Ramos (cell line): Measurements from ENCODE around the gene CYP2W1.

Experiments used
- in situ Hi-C: fragments of 300-500 bp; cut with MboI; formaldehyde crosslinking; loops from one replicate; pipeline ENCODE4 v1.14.3; 2022; ENCODE audit warnings: low sequenced_read_pairs; ENCODE audit not compliant: unreplicated experiment

The CYP2W1 gene

DNA sequence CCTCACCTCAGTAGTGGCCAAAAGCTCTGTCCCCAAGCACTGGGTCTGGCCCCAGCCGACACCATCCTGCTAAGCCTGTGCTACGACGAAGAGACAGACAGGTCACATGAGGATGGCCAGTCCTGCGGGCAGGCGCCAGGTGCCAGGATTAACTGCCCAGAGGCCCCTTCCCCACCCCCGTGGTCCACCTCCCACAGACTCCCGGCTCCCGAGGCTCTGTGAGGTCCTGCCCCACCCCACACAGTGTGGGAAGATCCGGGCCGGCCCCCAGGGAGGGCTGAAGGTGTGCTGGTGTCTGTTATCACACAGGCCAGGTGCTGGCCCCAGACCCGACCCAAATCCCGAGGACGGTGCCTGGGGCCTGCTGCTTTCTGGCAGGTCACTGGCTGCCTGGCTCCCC, 27.2 kb downstream of the CYP2W1 start:
- in situ Hi-C loops, result no loop called here

DNA sequence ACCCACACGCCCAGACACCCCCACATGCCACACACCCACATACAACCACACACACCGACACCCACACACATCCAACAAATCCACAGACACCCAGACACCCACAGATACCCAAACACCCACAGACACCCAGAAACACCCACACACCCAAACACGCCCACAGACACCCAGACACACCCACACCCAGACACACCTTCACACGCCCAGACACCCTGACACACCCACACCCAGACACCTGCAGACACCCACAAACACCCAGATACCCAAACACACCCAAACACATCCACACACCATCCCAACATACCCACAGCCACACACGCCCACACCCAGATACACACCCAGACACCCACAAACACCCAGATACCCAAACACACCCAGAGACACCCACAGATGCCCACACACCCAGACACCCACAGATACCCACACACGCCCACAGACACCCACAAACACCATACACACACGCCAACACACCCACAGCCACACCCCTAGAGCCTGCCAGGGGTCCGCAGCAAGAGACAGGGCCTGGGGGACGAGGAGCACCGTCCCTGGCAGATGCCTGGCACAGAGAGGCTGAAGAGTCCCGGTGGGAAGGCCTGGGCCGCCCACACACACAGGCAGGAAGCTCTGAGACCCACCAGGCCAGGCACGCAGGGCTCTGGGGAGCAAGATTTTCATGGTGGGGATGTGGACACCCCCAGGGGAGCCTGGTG, 28.5 kb downstream of the CYP2W1 start:
- in situ Hi-C loops, result no loop called here

DNA sequence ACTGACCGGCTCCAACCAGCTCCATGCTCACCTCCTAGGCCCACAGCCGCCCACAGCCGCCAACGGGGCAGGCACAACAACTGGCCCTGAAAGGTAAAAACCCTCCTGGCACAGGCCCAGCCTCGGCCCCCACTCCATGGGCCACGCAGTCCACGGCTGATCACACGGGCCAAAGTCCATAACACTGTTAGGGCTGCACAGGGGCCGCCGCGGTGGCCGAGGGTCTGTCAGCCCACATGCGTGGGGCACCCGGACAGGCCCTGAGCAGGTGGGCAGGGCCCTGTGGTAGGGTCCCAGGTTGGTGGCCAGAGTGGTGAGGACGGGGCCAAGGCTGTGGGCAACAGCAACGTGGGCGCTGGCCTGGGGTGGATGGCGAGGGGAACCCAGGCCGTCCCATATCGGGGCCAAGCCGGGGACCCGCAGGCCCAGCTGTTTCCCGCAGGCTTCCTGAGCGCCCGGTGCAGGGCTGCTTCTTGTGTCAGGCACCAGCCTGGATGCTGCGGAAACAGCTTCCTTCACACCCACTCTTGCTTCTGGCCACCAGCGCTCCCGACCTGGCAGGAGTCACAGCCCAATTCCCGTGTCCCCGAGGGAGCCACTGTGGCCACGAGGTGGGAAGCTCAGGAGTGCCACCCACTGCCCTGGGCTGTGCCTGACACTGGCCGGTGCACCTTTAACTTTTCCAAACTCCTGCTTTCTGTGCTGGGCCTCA, 29.2 kb downstream of the CYP2W1 start:
- in situ Hi-C loops, result no loop called here

DNA sequence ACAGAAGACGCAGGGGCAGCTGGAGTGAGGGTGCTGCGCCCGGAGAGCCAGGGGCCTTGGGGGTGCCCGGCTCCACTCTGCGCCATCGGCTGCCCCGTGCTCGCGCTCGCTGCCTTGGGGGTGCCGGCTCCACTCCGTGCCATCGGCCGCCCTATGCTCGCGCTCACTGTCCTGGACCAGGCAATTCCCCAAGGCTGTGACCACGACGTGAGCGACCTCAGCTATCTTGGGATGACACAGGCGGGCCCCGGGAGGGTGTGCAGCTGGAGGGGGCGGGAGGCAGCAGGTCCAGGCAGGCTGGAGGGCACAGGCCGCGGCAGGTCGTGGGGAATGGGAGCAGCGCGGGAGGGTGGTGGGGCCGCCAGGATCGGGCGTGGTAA, 29.7 kb downstream of the CYP2W1 start:
- in situ Hi-C loops, result no loop called here

DNA sequence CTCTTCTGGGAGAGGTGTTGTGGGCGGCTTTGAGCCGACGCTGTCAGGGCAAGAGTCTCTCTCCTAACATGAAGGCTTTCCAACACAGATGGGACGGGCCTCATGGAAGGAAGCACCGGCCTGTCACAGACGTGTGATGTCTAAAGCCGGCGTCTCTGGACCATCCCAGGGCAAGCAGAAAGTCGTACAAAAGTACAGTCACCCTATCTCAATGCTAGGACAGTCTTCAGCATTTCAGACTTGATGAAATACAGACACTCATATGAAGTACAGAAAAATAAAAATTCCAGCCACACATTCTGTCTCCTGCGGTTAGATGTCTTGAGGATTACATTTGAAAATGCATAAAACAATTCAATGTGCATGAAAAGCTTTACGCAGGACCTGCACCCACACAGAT, 30.6 kb downstream of the CYP2W1 start:
- in situ Hi-C loops, result no loop called here

DNA sequence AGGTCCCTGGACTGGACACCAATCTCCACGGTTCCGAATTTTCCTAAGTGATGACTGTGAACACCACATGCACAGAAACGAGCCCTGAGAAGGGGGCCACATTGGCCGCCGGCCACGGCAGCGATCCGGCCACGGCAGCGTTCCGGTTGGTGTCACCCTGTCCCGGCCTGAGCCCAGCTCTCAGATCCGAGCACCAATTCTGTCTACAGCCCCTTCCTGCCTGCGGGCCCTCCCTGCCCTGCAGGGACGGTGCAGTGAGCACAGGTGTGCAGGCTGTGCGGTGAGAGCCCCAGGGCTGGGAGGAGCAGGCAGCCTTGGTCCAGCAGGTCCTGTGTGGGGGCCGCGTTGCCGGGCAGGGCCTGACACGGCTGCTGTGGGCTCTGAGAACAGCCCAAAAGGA, 31.7 kb downstream of the CYP2W1 start:
- in situ Hi-C loops, result no loop called here

DNA sequence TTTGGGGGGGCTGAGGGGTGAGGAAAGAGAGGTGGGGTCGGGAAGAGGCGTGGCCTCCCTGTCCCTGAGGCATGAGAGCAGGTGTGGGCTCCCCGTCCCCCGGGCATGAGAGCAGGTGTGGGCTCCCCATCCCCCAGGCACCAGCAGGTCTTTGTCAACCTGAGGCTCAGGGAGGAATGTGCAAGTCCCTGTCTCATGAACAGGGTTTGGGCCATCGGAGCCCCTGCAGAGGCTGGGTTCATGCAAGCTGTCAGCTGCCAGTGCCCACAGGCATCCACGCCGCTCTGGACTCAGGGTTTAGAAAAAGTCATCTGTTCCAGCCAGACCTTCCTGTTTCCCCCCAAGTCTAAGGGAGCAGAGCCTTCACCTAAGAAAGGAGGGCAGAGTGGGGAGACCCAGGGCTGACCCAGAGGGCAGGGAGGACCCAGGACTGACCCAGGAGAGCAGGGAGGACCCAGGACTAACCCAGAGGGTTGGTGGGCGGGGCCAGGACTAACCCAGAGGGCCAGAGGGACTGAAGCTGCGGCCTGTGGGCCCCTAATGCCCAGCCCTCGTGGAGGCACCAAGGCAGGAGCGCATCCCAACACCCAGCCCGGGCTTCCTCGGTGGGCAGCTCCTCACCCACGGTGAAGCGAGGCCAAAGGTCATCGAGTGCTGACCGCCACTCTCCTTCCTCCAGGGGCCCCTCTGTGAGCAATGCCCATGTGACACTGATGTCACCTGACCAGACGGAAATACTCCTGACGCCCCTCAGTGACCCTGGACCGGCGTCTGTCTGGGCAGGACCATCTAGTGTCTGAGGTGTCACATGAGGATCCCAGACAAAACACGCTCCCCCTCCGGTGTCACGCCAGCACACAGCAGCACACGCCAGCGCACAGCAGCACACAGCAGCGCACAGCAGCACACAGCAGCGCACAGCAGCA, 32.5 kb downstream of the CYP2W1 start:
- in situ Hi-C loops, result no loop called here

DNA sequence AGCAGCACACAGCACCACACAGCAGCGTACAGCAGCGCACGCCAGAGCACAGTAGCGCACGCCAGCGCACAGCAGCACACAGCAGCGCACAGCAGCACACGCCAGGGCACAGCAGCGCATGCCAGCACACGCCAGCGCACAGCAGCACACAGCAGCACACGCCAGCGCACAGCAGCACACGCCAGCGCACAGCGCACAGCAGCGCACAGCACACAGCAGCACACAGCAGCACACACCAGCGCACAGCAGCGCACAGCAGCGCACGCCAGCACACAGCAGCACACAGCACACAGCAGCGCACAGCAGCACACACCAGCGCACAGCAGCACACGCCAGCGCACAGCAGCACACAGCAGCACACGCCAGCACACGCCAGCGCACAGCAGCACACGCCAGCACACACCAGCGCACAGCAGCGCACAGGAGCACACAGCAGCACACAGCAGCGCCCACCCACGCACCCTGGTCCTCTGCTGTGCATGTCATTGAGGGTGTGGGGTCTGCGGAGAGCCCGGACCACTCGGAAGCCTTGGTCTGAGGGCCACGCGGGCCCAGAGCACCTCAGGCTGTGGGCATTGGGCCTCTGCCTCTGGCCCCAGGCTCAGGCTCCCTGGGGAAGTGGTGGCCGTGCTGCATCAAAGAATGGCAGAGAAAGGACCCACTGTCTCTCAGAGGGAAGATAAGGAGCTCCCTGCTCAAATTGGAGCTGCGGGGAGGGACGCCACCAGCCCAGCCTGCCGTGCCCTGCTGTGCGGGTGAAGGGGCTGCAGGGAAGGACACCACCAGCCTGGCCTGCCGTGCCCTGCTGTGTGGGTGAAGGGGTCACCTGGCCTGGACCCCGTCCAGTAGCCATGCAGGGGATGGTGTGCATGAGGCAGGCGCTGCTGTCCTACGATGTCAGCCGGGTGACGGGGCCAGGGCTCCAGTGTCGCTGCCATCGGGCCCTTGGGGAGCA, 33.9 kb downstream of the CYP2W1 start:
- in situ Hi-C loops, result no loop called here

DNA sequence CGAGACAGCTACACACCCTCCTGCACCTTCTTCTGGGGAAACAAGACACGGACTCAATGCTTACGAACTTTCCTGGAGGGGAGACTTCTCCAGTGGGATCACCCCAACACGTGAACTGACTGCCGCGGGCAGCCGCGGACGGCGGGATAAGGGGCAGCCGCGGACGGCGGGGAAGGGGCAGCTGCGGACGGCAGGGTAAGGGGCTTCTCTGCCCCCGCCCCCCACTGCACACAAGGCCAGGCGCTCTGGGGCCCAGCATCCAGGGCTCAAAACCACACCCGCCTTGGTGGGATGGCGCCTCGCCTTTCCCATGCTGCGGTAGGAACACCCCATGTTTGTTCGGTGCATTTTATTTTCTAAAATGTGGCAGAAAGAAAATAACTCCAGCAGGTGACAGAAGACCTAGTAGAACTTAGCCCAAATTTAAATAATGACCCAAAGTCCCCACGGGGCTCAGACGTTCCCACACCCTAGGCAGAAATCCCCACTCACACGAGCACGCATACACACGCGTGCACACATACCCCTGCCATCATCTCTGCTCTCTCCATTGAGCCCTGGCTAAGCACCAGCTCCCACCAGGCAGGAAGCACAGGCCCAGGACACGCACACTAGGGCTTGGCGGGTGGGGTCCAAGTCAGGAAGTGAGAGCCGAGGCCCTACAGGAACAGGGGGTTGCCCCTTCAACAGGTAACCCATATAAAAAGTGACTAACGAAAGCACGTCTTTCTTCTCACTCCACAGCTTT, 34.8 kb downstream of the CYP2W1 start:
- in situ Hi-C loops, result no loop called here

DNA sequence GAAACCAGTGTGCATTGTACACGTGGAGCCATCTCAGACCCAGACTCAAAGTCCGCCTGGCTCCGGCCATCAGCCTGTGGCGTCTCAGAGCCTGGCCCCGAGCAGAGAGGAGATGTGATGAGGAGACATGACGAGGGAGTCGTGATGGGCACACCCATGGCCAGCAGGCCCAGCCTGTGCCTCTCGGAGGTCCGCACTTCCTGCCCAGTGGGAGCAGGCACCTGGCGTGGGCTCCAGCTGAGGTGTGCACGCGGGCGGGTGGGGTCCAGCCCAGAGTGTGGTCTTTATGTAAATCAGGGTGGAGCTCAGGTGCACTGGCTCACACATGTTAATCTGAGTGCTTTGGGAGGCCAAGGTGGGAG, 35.3 kb downstream of the CYP2W1 start:
- in situ Hi-C loops, result no loop called here

DNA sequence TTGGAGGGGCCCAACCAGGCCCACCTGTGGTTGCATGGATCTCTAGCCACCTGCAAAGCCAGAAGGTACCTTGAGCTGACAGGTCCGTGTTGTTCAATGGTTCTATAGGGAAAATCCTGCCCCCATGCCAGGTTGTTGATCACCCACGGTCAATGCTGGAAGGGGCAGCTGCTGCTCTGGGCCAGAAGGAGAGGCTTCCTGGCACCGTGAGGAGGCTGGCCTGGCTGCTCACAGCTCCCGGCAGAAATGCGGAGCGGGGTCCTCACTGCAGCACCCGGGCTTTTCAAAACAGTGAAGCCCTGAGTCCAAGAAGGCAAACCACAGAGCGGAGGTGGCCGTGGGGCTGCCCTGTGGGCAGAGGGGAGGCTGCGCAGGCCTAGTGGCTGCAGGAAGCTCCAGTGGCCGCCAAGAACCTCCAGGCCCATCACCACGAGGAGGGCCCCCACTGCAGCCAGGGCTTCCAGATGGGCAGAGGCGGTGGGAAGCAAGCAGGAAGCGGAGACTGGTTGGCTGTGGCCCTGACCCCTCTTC, 36.3 kb downstream of the CYP2W1 start:
- in situ Hi-C loops, result no loop called here

DNA sequence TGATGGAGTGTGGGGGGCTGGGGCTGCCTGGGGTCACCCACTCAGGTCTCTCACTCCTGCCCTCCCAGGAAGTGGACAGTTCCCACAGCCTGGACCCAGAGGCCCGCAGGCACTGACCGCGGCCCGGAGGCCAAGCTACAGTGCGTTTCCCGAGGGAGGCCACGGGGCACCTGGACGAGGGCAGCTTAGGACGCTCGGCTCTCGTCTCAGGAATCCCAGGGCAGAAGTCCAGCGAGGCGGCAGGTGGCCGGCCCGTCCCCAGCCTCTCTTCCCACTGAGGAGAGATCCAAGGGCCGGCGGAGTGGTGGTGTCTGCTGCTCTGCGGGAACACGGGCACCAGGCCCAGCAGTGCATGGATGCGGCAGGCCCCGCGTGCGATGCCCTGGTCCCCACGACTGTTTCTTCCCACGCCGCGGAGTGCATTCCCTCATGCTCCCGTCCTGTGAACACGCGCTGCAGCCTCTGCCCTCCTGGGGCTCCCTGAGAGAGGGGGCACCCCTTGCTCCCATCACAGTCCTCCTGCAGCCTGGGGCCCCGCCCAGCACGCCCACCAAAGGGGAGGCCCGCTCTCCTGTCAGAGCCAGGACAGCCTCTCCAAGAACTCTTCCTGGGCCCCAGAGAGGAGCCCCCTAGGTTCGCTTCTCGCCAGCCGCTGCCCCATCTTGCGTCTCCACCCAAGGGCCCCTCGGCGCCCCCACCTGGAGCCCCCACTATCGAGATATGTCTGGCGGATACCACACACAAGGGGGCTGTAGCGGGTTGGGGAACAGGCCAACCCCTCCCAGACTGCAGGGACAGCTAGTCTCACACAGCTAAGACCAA, 37.0 kb downstream of the CYP2W1 start:
- in situ Hi-C loops, result loop anchor here (5.0 to 10.0 kb wide), 2 partner anchors 47 to 495 kb away; no protein-coding TSS in a partner anchor

DNA sequence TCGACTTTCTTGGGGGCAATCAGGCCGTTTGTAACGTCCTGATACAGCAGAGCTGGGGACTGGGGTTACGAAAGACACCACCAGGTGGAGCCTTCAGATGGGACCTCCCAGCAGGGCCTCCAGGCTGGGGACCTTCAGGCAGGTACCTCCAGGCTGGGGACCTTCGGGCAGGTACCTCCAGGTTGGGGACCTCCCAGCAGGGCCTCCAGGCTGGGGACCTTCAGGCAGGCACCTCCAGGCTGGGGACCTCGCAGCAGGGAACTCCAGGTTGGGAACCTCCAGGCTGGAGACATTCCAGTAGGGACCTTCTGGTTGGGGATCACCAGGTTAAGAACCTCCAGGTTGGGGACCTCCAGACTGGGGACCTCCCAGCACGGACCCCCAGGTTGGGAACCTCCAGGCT, 37.9 kb downstream of the CYP2W1 start:
- in situ Hi-C loops, result loop anchor here (5.0 to 10.0 kb wide), 2 partner anchors 46 to 494 kb away; no protein-coding TSS in a partner anchor

DNA sequence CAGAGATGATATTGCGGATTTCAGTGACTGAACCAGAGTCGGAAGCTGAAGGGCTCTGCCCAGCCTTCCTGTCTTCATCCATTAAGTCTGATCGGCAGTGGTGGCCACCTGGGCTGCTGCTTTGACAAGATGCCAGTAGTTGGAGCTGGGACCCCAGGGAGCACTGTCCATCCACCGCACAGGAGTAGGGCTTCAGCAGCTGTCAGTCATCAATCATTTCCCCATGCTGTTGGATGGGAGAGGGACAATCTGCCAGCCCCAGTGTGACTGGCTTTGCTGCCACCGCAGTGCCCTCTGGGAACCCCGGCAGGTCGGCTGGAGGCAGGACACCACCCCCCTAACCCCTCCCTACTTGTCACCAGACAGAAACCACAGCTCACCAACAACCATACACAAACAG, 38.4 kb downstream of the CYP2W1 start:
- in situ Hi-C loops, result loop anchor here (5.0 to 10.0 kb wide), 2 partner anchors 46 to 493 kb away; no protein-coding TSS in a partner anchor

DNA sequence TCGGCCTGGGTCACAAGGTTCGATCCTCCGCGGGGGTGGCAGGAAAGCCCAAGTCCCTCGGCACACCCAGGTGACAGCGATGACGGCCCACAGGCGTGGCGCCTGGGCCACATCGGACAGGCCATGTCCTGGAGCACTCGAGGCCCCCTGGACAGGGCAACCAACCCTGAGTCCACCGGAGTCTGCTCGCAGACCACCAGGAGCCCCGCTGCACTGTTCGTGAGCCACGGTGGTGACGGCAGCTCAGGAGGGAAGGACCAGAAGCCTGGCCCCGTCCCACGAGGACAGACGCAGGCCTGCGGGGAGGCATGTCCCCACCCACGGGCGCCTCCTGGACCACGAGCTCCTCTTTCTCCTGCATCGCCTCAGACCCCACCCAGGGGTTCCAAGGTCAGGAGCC, 39.0 kb downstream of the CYP2W1 start:
- in situ Hi-C loops, result loop anchor here (5.0 to 10.0 kb wide), 2 partner anchors 45 to 493 kb away; no protein-coding TSS in a partner anchor

DNA sequence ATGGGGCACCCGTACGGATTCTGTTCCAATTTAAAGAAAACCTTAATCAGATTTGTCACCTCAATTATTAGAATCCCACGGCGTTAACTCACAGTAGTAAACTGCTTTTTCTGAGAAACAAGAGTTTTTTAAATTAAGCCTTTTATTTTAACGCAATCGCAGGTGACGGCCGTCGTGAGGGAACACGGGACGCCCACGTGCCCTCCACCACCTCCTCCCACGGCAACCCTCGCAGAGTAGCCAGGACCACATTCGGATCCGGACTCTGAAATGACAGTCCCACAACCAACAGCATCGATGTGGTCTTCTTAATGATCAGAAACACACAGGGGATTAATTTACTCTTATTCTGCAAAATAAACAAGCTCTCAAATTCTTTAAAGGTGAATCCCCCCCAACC, 39.4 kb downstream of the CYP2W1 start:
- in situ Hi-C loops, result loop anchor here (5.0 to 10.0 kb wide), 2 partner anchors 45 to 492 kb away; no protein-coding TSS in a partner anchor

DNA sequence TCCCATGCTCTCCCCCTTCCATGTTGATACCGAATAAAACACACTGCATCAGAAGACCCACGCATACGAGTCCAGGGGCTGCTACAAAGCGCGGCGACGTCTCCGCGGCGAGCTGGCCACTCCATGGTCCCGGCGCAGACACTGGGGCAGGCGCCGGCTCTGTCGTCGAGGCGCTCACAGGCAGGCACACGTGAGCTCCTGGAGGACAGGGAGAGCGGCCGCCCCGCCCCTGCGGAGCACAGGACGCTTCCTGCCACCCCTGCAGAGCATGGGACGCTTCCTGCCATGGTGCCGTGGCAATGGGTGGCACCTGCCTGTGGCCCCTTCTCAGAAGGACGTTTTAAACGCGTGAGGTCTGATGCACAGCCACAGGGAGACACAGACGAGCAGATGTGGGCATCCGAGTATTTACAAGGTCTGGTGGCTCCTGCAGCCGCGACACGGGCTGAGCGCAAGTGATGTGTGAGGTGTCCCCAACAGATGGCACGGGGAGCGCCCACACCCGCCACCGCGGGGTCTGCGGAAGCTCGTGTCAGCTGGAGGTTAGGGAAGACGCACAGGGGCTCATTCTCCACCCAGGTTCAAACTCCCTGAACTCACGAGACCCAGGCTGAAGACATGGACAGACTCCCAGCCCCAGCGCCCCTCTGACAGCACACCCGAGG, 40.0 kb downstream of the CYP2W1 start:
- in situ Hi-C loops, result loop anchor here (5.0 to 10.0 kb wide), 2 partner anchors 44 to 492 kb away; no protein-coding TSS in a partner anchor
